ENCODE data around the gene LYSMD2.

The LYSMD2 gene

DNA sequence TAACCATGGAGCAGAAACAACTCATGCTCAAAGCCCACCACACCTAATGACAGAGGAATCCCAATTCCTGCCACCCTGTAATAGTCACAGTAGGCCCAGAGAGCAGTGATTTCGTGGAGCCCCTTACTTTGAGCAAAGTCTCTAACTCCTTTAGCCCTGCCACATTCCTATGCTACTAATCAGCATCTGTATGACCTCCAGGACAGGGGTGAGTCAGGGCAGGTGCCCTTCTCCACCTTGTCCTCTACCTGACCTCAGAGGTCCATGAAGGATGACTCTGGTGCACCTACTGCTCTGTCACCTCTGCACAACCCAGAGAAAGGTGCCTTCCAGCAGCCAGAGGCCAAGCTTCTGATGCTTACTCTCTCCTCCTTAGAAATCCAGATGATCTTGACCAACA, 62.2 kb downstream of the LYSMD2 start:
- TF ChIP-seq, protein P1, sequence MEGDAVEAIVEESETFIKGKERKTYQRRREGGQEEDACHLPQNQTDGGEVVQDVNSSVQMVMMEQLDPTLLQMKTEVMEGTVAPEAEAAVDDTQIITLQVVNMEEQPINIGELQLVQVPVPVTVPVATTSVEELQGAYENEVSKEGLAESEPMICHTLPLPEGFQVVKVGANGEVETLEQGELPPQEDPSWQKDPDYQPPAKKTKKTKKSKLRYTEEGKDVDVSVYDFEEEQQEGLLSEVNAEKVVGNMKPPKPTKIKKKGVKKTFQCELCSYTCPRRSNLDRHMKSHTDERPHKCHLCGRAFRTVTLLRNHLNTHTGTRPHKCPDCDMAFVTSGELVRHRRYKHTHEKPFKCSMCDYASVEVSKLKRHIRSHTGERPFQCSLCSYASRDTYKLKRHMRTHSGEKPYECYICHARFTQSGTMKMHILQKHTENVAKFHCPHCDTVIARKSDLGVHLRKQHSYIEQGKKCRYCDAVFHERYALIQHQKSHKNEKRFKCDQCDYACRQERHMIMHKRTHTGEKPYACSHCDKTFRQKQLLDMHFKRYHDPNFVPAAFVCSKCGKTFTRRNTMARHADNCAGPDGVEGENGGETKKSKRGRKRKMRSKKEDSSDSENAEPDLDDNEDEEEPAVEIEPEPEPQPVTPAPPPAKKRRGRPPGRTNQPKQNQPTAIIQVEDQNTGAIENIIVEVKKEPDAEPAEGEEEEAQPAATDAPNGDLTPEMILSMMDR (IDR thresholded peaks at IDR 0.05): no peak
- Histone ChIP-seq H3K36me3 (no peaks in the 10 kb centered on the region), H3K9me3 (no peaks in the 10 kb centered on the region), H3K27me3 (no peaks in the 10 kb centered on the region), H3K4me3 (no peak overlapping the region), H3K27ac (no peak overlapping the region), H3K4me1 (no peaks in the 10 kb centered on the region)
- intact Hi-C loops (cut with DNase I; ENCODE audit: low total_unique reads): no loop called here
- DNase-seq: no peak
